ENCODE data around the gene EPS8L2. TPM values are rescaled to one million over a fixed set of nuclear protein-coding genes. Genes with fewer than 3 reads are reported as not detected.
A peak's percentile ranks its signal among the peaks of the same experiment; 100 is the strongest.

Gene EPS8L2
- total and polyA plus RNA-seq, 9 of the 15 experiments (the other 6 are each of a cell fraction or from before 2014, with no cell fraction given) = 0.75 to 17.0 (median 3.7) TPM

GRCh38 chr11:692824-693414 is 13.1 kb upstream of the EPS8L2 start (continued):
- TF ChIP-seq MGA (IDR thresholded peaks at IDR 0.05) (peak; percentile 67), SRSF3 (IDR thresholded peaks at IDR 0.05; ENCODE audit: insufficient read depth, low read length) (no peak), ZBTB8A (IDR thresholded peaks at IDR 0.05; ENCODE audit: partially characterized antibody) (no peak), PBX2 (CRISPR knock-in tag; IDR thresholded peaks at IDR 0.05; ENCODE audit: low read depth) (no peak), PBX2 (tag; conservative IDR thresholded peaks at IDR 0.05; ENCODE audit: low read depth) (0 out of 2 replicates have a peak, but pooled peaks have one; percentile 21), UBTF (IDR thresholded peaks at IDR 0.05; ENCODE audit: borderline replicate concordance in 1 of 2, low read depth in 2 of 2, low read length in 2 of 2) (0 out of 4 replicates have a peak, but pooled peaks of 1 of the 2 experiments have one; percentile 39), CREM (IDR thresholded peaks at IDR 0.05; ENCODE audit: low read depth) (peak; percentile 31; the same call in 1 of the 2 replicates), DACH1 (IDR thresholded peaks at IDR 0.05; ENCODE audit: partially characterized antibody) (peak; percentile 21), MAFK (IDR thresholded peaks at IDR 0.05; ENCODE audit: low read length) (peak; percentile 91), ZNF212 (CRISPR knock-in tag; IDR thresholded peaks at IDR 0.05) (no peak), SRF (CRISPR knock-in tag; IDR thresholded peaks at IDR 0.05) (no peak)
